PFSK-1 (cell line): ENCODE measurements around the gene IQCK.

Source experiments
- FOXP2 ChIP-seq: optimal IDR thresholded peaks from 2 replicates; pipeline ENCODE3; 2011; ENCODE audit warnings: borderline replicate concordance, control low read depth, inconsistent platforms; ENCODE audit not compliant: insufficient read depth; ENCODE audit errors: extremely low read length, extremely low read depth
- POLR2AphosphoS5 ChIP-seq: IDR thresholded peaks from 2 replicates; pipeline ENCODE4 v1.6.1; 2012; ENCODE audit warnings: low read depth, mild to moderate bottlenecking, control low read depth, low read length, moderate library complexity
- REST ChIP-seq, 2 experiments: IDR thresholded peaks; 2 replicates each; pipeline versions ENCODE4 v1.6.1 to v1.8.0; 2011 to 2012; ENCODE audit warnings: low read depth in 2 of 2, low read length in 2 of 2, control low read depth in 1 of 2, inconsistent platforms in 1 of 2, mild to moderate bottlenecking in 1 of 2, moderate library complexity in 1 of 2; ENCODE audit not compliant: insufficient read depth in 1 of 2
- SIN3A ChIP-seq: IDR thresholded peaks from 2 replicates; pipeline ENCODE4 v1.6.1; 2012; ENCODE audit warnings: mild to moderate bottlenecking, low read length, moderate library complexity, borderline replicate concordance; ENCODE audit not compliant: insufficient read depth
- TAF1 ChIP-seq: IDR thresholded peaks from 2 replicates; pipeline ENCODE4 v1.6.1; 2012; ENCODE audit warnings: low read length, control low read depth, borderline replicate concordance; ENCODE audit not compliant: insufficient read depth

Gene IQCK

GRCh38 chr16:19733551-19733950 is 15.5 kb downstream of the IQCK start:
- TF ChIP-seq FOXP2 (no peak), SIN3A (no peak), POLR2AphosphoS5 (no peak), REST (IDR thresholded peaks at IDR 0.05; ENCODE audit: insufficient read depth in 1 of 2, low read depth in 2 of 2, low read length in 2 of 2) (no peak), TAF1 (no peak)

GRCh38 chr16:19735074-19735867 is 17.2 kb downstream of the IQCK start:
- TF ChIP-seq TAF1 (no peak), POLR2AphosphoS5 (no peak), FOXP2 (no peak), SIN3A (no peak), REST (IDR thresholded peaks at IDR 0.05; ENCODE audit: insufficient read depth in 1 of 2, low read depth in 2 of 2, low read length in 2 of 2) (no peak)

GRCh38 chr16:19737306-19738038 is 19.4 kb downstream of the IQCK start:
- TF ChIP-seq SIN3A, result no peak
- no peak for TF ChIP-seq FOXP2
- no peak for TF ChIP-seq POLR2AphosphoS5
- TF ChIP-seq REST (IDR thresholded peaks at IDR 0.05; ENCODE audit: insufficient read depth in 1 of 2, low read depth in 2 of 2, low read length in 2 of 2), result no peak
- TF ChIP-seq TAF1, result no peak

- no peak for TF ChIP-seq POLR2AphosphoS5
- no peak for TF ChIP-seq FOXP2
- no peak for TF ChIP-seq TAF1
- no peak for TF ChIP-seq REST (IDR thresholded peaks at IDR 0.05; ENCODE audit: insufficient read depth in 1 of 2, low read depth in 2 of 2, low read length in 2 of 2)
Observed at GRCh38 chr16:19741354-19741753, 23.3 kb downstream of the IQCK start.
